NCI-H748 (cell line): ENCODE measurements around the gene LFNG.

Experiments
- DNase-seq: peaks from one replicate; lab custom pipeline; 2025; ENCODE audit not compliant: unreplicated experiment; lab: John Stamatoyannopoulos, UW

The LFNG gene

GRCh38 chr7:2502647-2502966 lies 17.0 kb upstream of the LFNG start:
- DNase-seq, result no peak

- no peak for DNase-seq
Measured at GRCh38 chr7:2503056-2503941, 16.3 kb upstream of the LFNG start.

GRCh38 chr7:2504128-2504888 lies 15.3 kb upstream of the LFNG start:
- DNase-seq, result no peak

GRCh38 chr7:2504889-2505375 lies 14.6 kb upstream of the LFNG start:
- DNase-seq, result no peak

DNA sequence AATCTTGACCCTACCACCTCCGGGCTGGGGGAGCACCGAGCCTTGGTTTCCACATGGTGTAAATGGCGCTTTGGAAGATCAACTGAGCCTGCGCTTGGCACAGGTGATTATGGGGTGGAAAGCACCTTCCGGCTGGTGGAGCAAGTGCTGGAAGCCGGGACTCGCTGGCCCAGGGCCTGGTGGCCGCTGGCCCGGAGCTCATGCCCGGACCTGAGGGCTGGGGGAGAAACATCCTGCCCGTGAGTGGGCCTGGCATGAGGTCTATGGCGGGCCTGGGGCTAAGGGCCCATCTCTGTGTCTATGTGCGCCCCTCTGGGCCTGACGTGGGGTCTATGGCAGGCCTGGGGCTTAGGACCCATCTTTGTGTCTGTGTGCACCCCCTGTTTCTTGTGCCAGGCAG lies 14.2 kb upstream of the LFNG start:
- no peak for DNase-seq

DNA sequence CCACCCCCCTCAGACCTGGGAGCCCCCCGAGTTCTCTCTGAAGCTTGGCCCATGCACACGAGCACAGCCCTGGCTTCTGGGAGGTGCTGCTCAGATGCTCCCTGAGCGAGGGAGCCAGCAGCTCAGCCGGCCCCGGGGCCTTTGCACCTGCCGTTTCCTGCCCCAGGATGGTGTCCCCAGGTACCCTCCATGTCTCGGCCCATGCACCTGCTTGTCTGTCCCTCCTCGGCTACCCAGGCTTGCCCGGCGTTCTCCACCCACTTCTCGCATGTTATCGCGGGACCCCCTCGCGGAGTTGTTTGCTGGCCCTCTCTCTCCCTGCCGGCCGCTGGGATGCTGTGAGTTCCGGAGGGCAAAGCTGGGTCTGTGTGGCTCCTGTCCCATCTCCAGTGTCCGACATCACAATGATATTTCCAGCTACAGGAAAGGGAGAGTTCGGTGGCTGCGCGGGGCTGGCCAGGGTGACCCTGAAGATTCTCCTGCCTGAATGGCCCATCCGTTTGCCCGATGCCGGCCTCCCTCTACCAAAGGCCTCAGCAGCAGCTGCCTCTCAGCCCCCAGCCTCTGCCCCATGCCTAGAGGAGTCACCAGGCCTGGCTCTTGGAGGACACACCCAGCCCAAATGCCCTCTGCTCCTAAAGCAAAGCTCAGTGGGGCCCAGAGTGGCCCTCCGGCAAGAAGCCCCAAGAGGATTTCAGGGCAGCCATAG lies 12.2 kb upstream of the LFNG start:
- no peak for DNase-seq

DNA sequence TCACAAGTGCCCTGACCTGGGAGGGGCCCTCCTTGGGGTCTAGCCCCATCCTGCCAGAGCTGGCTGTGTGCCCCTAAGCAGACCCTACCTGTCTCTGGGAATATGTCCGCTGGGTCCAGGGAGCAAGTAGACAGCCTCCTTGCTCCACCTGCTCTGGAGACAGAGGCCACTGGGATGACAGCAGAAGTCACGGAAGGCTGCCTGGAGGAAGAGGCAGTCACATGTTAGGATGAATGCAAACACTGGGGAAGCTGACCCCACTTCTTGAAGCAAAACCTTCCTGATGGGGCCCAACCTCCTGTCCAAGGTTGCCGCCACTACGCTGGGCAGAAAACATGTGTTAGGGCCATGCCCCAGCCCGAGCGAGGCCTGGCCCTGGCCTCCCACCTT lies 11.7 kb upstream of the LFNG start:
- DNase-seq, result no peak

GRCh38 chr7:2508327-2509215 lies 11.0 kb upstream of the LFNG start:
- DNase-seq, result no peak

DNA sequence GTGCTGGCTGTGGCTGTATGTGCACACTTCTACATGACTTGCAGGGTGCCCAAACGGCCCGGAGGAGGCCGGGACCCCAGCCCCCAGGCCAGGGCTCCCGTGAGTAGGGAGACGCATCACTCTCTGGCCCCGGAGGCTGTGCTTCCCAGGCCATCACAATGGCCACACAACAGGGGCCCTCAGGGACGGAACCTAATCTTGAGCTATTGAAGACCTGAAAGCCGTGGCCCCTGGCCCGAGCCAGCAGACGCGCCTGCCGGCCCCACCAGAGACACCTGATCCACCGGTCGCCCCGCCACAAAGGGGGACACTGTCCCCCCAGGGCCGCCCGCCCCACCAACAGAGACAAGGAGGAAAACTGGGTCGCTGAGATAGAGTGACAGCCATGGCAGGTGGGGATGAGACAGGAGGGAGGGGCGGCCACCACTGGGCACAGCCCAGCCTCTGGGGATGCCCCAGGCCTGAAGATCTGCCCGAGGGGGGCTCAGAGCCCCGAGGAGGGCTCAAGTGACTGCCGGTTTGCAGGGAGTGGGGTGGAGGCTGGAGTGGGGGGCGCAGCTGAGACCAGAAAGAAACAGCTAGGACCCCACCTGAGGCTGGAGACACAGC lies 10.2 kb upstream of the LFNG start:
- no peak for DNase-seq

DNA sequence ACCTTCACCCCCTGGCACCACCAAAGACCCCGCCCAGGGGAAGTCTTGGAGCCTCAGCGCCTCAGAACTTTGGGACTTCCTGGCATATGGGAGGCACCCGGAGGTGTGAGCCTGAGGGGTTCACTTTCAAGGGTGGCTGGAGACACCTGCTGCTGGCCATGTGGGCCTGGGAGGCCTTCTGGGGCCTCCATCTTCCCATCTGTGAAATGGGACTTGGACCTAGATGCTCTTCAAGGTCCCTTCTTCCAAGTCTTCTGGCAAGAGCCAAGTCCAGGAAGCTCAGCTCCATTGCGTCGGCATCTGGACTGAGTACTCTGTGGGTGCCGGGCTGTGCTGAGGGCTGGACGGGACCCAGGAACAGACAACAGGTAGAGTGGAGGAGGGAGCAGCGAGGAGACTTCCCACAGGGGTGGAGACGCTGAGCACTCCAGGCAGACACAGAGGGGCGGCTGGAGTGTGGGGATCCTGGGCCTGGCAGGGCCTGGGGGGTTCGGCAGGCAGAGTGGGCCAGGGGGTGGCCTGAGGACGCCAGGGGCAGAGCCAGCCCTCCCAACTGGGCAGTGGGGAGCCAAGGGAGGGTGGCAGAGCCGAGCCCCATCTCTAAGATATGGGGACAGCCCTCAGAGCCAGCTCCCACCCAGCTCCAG lies 9.3 kb upstream of the LFNG start:
- DNase-seq, result no peak

DNA sequence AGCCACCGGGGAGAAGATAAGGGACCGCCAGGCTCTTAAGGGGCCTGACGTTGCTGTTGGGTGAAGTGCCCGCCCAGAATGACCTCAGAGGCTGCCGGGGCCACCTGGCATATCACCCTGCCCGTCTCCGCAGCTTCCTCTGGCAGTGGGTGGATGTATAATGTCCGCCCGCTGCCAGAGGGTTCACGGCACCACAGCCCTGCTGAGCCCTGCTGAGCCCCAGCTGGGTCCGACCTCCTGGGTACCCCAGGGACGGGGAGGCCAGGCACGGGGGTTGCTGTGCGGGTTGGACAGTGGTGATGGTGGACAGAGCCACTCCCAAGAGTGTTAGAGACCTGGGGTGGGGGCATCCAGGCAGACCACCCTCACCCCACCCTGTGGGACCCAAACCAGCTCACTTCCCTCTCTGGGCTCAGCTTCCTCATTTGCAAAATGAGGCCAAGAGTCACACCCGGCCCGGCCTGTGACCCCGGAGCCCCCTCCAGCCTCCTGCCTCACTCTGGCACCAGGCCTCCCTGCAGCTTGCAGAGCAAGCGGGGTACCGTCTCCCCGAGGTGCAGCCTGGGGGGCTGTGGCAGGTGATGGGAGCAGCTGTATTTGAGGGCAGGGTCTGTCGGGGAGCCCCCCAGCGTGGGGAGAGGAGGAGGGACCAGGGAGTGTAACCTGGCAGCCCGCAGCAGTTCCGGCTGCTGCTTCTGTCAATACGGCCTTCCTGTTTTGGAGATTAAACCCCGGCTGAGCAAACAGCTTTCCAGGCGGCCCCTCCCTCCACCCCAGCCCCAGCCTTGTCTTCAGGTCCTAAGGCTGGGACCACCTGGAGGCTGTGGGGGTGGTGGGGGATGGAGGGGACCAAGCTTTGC lies 8.4 kb upstream of the LFNG start:
- DNase-seq, result peak; percentile 86

DNA sequence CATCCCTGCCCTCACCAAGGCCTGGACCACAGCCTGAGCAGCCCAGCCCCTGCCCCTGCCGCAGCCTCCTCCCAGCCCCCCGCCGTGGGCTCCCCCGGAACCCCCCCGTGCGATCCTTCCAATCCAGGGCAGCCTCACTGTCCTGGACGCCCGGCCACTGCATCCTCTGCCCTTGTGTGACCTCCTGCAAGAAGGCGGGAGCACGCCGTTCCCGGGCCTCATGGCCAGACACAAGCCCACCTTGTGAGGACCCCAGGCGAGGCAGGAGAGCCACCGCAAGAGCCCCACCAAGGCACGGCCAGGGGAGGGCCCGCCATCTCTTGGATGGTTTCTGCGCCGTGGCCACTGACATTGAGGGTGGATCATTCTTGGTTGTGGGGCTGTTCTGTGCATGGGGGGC lies 7.8 kb upstream of the LFNG start:
- DNase-seq, result no peak

- peak; percentile 33 for DNase-seq
Measured at GRCh38 chr7:2512179-2512661, 7.4 kb upstream of the LFNG start.

- DNase-seq, result peak; percentile 33
Measured at GRCh38 chr7:2512713-2513112, 6.9 kb upstream of the LFNG start.

- DNase-seq, result no peak
Measured at GRCh38 chr7:2513702-2514101, 5.9 kb upstream of the LFNG start.

DNA sequence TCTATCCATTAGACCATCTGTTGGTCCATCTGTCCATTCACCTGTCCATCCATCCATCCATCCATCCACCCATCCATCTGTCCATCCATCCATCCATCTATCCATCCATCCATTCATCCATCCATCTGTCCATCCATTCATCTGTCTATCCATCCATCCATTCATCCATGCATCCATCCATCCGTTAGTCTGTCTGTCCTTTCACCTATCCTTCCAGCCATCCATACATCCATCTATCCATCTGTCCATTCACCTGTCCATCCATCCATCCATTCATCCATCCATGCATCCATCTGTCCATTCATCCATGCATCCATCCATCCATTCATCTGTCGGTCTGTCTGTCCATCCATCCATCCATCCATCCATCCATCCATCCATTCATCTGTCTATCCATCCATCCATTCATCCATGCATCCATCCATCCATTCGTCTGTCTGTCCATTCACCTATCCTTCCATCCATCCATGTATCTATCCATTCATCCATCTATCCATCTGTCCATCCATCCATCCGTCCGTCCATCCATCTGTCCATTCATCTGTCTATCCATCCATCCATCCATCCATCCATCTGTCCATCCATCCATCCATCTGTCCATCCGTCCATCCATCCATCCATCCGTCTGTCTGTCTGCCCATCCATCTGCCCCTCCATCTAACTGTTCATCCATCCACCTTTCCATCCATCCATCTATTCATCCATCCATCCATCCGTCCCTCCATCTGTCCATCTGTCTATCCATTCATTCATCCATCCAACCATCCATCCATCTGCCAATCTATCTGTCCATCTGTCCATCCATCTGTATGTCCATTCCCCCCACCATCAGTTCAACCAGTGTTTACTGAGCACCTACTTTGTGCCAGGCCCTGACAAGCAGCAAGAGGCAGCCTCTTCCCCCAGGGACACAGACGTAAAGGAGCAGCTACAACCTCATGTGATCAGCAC lies 4.8 kb upstream of the LFNG start:
- DNase-seq, result no peak

DNA sequence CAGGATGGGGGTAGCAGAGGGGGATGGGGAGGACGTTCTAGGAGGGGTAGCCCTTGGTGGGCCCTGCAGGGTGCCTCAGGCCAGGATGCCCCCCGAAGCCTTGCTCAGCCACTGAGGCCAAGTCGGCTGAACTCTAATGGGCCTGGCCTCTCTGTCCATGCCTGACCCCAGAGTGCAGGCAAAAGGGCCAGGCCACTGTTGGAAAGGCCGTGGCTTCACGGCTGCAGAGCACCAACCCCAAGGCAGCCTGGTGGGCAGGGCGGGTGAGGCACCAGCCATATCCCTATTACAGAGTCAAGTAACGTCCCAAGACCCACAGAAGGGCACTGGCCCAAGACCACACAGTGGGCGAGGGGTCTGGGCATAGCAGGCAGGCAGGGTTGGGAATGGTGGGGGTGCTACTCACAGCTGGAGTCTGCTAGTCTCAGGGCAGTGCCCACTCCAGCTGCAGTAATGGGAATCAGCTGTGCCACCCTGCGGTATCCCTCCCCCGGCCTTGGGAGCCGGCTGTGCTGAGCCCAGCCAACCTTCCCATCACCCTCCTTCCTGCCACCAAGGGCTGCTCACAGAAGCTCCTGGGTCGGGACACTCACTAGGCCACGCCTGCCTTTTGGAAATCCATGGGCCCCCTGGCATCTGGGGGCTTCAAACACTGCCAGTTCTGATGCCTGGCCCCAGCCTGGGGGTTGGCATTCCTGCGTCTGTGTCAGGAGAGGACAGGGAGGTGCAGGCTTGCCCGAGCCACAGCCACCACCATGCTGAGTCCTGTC lies 4.0 kb upstream of the LFNG start:
- no peak for DNase-seq
